Bronchial epithelial cell (primary cell): ENCODE measurements around the gene EGLN1. TPM values are rescaled to one million over a fixed set of nuclear protein-coding genes. Genes with fewer than 3 reads are reported as not detected.

ENCODE experiments used
- DNase-seq: peaks from one replicate; pipeline ENCODE4 v3.0.0-alpha.2; 2010; ENCODE audit warnings: low read depth
- FAIRE-seq: peaks from 2 replicates; lab custom pipeline; 2011; peaks lifted over from hg19 to GRCh38; lab: Jason Lieb, UNC
- H3K27me3 ChIP-seq: 2 replicates; pipeline ENCODE4 v1.5.1; 2011; ENCODE audit warnings: low read length; ENCODE audit not compliant: control insufficient read depth, insufficient read depth
- H3K36me3 ChIP-seq: 2 replicates; pipeline ENCODE4 v1.5.1; 2011; ENCODE audit warnings: low read length; ENCODE audit not compliant: control insufficient read depth, insufficient read depth
- H3K4me3 ChIP-seq: 2 replicates; pipeline ENCODE4 v1.5.1; 2011; ENCODE audit warnings: mild to moderate bottlenecking, low read depth, low read length, control low read depth
- total RNA-seq: library from RNA; depleted of rRNA; stranded (reverse); fragments of >200 nt; gene quantifications from 2 replicates; pipeline ENCODE4 v1.2.1, GENCODE V29; 2014
- TF ChIP-seq, protein P1 (sequence below): IDR thresholded peaks from 2 replicates; pipeline ENCODE4 v1.5.1; 2011; ENCODE audit warnings: mild to moderate bottlenecking, moderate library complexity, low read length, control low read depth, inconsistent platforms; ENCODE audit not compliant: insufficient read depth, severe bottlenecking

EGLN1 gene
- total RNA-seq, 1 donor from 2014 or later, result 31.9 TPM

DNA sequence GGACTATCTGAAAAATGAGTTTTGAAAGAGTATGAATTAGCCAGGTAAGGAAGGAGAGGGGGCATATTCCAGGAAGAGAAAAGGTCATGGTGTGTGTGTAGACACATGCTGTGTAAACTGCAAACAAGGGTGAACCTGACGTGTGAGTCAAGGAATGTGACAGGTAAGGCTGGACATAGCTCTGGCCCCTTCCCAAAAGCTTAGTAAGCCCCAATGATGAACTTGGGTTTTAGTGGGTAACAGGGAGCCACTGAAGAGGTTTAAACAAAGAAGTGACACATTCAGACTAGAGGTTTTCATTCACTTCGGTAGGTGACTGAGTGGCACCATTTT lies 36.7 kb downstream of the EGLN1 start:
- no peak overlapping the region for H3K4me3 ChIP-seq
- H3K36me3 ChIP-seq, result no peaks in the 10 kb centered on the region
- FAIRE-seq (no peak), DNase-seq (peak; percentile 89)
- no peaks in the 10 kb centered on the region for H3K27me3 ChIP-seq
- TF ChIP-seq, protein P1, sequence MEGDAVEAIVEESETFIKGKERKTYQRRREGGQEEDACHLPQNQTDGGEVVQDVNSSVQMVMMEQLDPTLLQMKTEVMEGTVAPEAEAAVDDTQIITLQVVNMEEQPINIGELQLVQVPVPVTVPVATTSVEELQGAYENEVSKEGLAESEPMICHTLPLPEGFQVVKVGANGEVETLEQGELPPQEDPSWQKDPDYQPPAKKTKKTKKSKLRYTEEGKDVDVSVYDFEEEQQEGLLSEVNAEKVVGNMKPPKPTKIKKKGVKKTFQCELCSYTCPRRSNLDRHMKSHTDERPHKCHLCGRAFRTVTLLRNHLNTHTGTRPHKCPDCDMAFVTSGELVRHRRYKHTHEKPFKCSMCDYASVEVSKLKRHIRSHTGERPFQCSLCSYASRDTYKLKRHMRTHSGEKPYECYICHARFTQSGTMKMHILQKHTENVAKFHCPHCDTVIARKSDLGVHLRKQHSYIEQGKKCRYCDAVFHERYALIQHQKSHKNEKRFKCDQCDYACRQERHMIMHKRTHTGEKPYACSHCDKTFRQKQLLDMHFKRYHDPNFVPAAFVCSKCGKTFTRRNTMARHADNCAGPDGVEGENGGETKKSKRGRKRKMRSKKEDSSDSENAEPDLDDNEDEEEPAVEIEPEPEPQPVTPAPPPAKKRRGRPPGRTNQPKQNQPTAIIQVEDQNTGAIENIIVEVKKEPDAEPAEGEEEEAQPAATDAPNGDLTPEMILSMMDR, result no peak

DNA sequence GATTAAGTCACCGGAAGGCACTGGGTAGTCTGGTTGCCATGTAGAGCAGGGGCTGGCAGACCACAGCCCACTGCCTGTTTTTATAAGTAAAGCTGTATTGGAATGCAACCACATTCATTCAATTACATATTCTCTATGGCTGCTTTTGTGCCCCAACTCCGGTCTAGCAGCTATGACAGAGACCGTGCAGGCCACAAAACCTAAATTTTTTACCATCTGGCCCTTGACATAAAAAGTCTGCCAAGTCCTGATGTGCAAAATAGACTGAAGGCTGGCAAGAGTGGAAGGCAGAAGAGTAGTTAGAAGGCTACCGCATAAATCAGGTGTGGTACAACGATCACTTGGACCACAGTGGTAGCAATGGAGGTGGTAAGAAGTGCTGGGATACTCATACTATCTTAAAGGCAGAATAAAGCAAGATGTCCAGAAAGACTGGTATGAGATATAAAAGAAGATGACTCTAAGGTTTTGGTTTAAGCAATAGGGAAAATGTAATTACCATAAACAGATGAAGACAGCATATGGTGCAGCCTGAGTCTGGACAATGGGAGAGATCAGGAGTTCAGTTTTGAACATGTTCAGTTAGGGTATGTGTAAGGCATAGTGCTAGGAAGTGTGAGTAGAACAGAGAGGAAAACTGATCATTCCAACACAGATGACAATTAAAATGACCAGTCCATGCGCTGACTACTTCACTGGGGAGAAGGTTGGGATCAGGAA lies 37.2 kb downstream of the EGLN1 start:
- TF ChIP-seq, protein P1, result no peak
- Histone ChIP-seq H3K27me3 (no peaks in the 10 kb centered on the region), H3K4me3 (no peak overlapping the region), H3K36me3 (no peaks in the 10 kb centered on the region)
- peak; percentile 32 for FAIRE-seq
- DNase-seq, result no peak

DNA sequence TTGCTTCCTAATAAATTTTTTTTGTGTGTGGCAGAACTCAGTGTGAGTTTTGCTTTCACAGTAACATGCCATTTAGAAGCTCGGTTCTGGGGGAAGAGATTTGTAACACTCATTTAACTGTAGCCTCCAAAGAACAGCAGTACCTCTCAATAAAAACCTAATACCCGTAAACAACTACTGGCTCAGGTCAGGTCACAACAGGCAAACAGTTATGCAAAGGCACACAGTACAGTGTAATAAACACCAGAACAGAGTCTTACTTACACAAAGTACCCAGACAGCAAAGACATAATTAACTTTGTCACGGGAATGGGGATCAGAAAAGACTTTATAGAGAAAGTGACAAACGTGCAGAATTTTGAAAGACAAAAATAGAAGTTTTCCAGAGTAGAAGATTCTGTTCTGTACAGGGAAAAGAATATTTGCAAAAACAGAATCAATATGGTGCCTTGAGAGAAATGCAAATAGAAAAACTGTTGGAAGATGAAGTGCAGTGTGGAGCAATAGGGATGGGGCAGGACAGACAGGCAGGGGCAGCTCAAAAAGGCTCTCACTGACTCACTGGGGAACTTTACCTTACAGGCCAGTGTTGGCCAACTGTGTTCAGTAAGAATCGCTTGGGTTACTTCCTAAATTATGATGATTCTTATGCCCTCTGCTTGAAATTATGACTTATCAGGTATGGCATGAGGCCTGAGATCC lies 38.8 kb downstream of the EGLN1 start:
- FAIRE-seq (peak; percentile 43), DNase-seq (peak; percentile 88)
- Histone ChIP-seq H3K36me3 (no peaks in the 10 kb centered on the region), H3K27me3 (no peaks in the 10 kb centered on the region), H3K4me3 (no peak overlapping the region)
- TF ChIP-seq, protein P1, result no peak

DNA sequence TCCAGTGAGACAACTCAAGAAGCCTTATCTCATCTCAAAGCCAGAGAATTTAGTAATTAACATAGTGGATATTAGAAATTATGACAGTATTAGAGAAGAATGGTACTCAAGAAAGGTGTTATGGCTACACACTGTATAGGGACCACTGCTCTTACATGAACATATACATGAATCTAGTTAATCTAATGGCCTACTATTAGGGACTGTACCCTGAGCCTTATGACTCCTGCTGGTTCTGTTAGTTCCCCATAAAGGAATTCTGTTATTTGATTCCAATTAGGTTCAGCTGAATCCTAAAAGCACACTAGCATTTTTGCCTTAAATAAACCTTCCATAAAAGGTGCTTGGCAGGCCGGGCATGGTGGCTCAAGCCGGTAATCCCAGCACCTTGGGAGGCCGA lies 39.7 kb downstream of the EGLN1 start:
- TF ChIP-seq, protein P1, result no peak
- no peak overlapping the region for H3K4me3 ChIP-seq
- no peaks in the 10 kb centered on the region for H3K36me3 ChIP-seq
- H3K27me3 ChIP-seq, result no peaks in the 10 kb centered on the region
- FAIRE-seq, result no peak
- no peak for DNase-seq

DNA sequence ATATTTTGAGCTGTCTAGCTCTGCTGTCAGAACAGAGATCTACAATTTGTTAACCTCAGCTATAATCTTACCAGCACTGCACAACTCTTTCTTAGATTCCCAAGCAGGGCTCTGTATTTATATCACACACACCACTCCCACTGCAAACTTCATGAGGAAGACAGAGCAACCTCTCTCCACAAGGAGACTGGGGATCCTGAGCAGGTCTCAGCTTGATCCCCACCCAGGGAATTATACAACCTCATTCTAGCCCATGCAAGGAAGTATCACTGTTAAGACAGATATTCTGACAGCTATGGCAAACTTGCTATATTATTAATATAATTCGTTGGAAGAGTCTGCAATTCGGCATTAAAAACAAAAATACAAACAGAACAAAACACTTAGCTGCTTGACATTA lies 40.4 kb downstream of the EGLN1 start:
- peak; percentile 33 for DNase-seq
- FAIRE-seq, result no peak
- Histone ChIP-seq H3K27me3 (no peaks in the 10 kb centered on the region), H3K4me3 (no peak overlapping the region), H3K36me3 (peaks cover under 1% of the 10 kb centered on the region)
- TF ChIP-seq, protein P1, result no peak
